B cell (primary cell): Measurements from ENCODE around the gene BRSK2. TPM values are rescaled to one million over a fixed set of nuclear protein-coding genes. Genes with fewer than 3 reads are reported as not detected.

ENCODE experiments used
- ATAC-seq: fragments of 200-7000 bp; cut with Tn5 transposase; one replicate; pipeline ENCODE4 v1.10.0; 2021; ENCODE audit warnings: low read depth, mild to moderate bottlenecking, moderate number of reproducible peaks, moderate library complexity
- CTCF ChIA-PET: fragments of 350-600 bp; sonication (Branson Sonifier 250); formaldehyde crosslinking; loops from one replicate; lab custom pipeline; 2021; ENCODE audit warnings: antibody characterized with exemption, inconsistent platforms; lab: Charles Lee
- POLR2A ChIA-PET: fragments of 350-600 bp; sonication (Branson Sonifier 250); formaldehyde crosslinking; loops from one replicate; lab custom pipeline; 2021; ENCODE audit warnings: antibody characterized with exemption; lab: Charles Lee
- DNase-seq: peaks from one replicate; pipeline ENCODE4 v3.0.0; 2013
- H2AFZ ChIP-seq: 2 replicates; pipeline ENCODE4 v1.6.1; 2012; ENCODE audit warnings: mild to moderate bottlenecking, low read depth, low read length; ENCODE audit not compliant: insufficient read depth, poor library complexity, severe bottlenecking
- H3K27ac ChIP-seq, 2 donors: 1 replicate in 1 of 2; 2 replicates in 1 of 2; pipeline ENCODE4 v1.5.1; 2012 to 2013; ENCODE audit warnings: low read length in 2 of 2, mild to moderate bottlenecking in 2 of 2, moderate library complexity in 1 of 2
- H3K27me3 ChIP-seq, 4 experiments: fragments of 200-600 bp in 1 of 4; sonication (generic) in 1 of 4; replicated peaks in 1 of 4; 1 replicate in 2 of 4; 2 replicates in 2 of 4; pipeline versions ENCODE4 v1.6.1 to v1.7.0; 2013 to 2016; ENCODE audit warnings: low read length in 3 of 4, mild to moderate bottlenecking in 2 of 4, mixed read lengths in 1 of 4, moderate library complexity in 1 of 4; ENCODE audit not compliant: insufficient read depth in 4 of 4, control insufficient read depth in 3 of 4; ENCODE audit errors: control extremely low read depth in 1 of 4
- H3K36me3 ChIP-seq, 2 experiments: replicated peaks in 1 of 2; 1 replicate in 1 of 2; 2 replicates in 1 of 2; pipeline versions ENCODE4 v1.6.1 to v1.7.1; 2013; ENCODE audit warnings: low read length in 1 of 2; ENCODE audit not compliant: insufficient read depth in 2 of 2, control insufficient read depth in 1 of 2; ENCODE audit errors: control extremely low read depth in 1 of 2, extremely low read depth in 1 of 2
- H3K4me1 ChIP-seq, 2 donors: fragments of 200-600 bp in 1 of 2; sonication (generic) in 1 of 2; 1 replicate in 1 of 2; 2 replicates in 1 of 2; pipeline versions ENCODE4 v1.5.1 to v1.6.1; 2013 to 2017; ENCODE audit warnings: low read length in 2 of 2; ENCODE audit not compliant: control insufficient read depth in 2 of 2, insufficient read depth in 2 of 2
- H3K4me2 ChIP-seq: replicated peaks from 2 replicates; pipeline ENCODE3; 2012; ENCODE audit warnings: mild to moderate bottlenecking, low read depth, low read length; ENCODE audit not compliant: poor library complexity, severe bottlenecking
- H3K4me3 ChIP-seq, 5 experiments: fragments of 200-600 bp in 1 of 5; sonication (generic) in 1 of 5; 1 replicate in 3 of 5; 2 replicates in 2 of 5; pipeline versions ENCODE4 v1.5.1 to v1.7.0; 2011 to 2016; ENCODE audit warnings: low read length in 4 of 5, mild to moderate bottlenecking in 4 of 5, low read depth in 2 of 5, control low read depth in 1 of 5, moderate library complexity in 1 of 5; ENCODE audit not compliant: insufficient read depth in 1 of 5; ENCODE audit errors: control extremely low read depth in 1 of 5, extremely low read depth in 1 of 5
- H3K79me2 ChIP-seq: fragments of 200-600 bp; sonication (generic); one replicate; pipeline ENCODE4 v1.6.0; 2016; ENCODE audit warnings: low read length; ENCODE audit not compliant: control insufficient read depth, insufficient read depth
- H3K9ac ChIP-seq: fragments of 200-600 bp; sonication (generic); 2 replicates; pipeline ENCODE4 v1.6.1; 2017; ENCODE audit warnings: mild to moderate bottlenecking, low read length, moderate library complexity
- H3K9me3 ChIP-seq, 3 donors: one replicate each; pipeline versions ENCODE4 v1.6.1 to v1.7.1; 2013; ENCODE audit warnings: low read length in 2 of 3; ENCODE audit not compliant: control insufficient read depth in 2 of 3, insufficient read depth in 1 of 3; ENCODE audit errors: control extremely low read depth in 1 of 3
- H4K20me1 ChIP-seq: 2 replicates; pipeline ENCODE4 v1.6.0; 2012; ENCODE audit warnings: mild to moderate bottlenecking, low read length; ENCODE audit not compliant: insufficient read depth, control insufficient read depth, poor library complexity, severe bottlenecking
- H3K27ac Mint-ChIP-seq: one replicate; pipeline ENCODE4 v1.8.0; 2021; ENCODE audit warnings: mixed read lengths
- H3K27me3 Mint-ChIP-seq: one replicate; pipeline ENCODE4 v1.8.0; 2021; ENCODE audit warnings: mixed read lengths
- H3K4me1 Mint-ChIP-seq: one replicate; pipeline ENCODE4 v1.8.0; 2021; ENCODE audit warnings: mixed read lengths
- H3K4me3 Mint-ChIP-seq: one replicate; pipeline ENCODE4 v1.8.0; 2021; ENCODE audit warnings: mixed read lengths
- H3K9me3 Mint-ChIP-seq: one replicate; pipeline ENCODE4 v1.8.0; 2022; ENCODE audit warnings: mixed read lengths; ENCODE audit not compliant: insufficient read depth
- CTCF ChIP-seq: fragments of 200-600 bp; IDR thresholded peaks from one replicate; pipeline ENCODE4 v1.8.0; 2022; ENCODE audit warnings: antibody characterized with exemption, mild to moderate bottlenecking
- EZH2 ChIP-seq: IDR thresholded peaks from 2 replicates; pipeline ENCODE4 v1.6.1; 2012; ENCODE audit warnings: borderline replicate concordance, low read depth, mild to moderate bottlenecking, moderate library complexity, low read length; ENCODE audit not compliant: insufficient read depth, poor library complexity, severe bottlenecking
- WGBS: methylation state at CpG from one replicate; pipeline ENCODE4 v1.1.5; 2013; ENCODE audit warnings: missing lambda C conversion rate; ENCODE audit not compliant: insufficient coverage; 5-methylcytosine and 5-hydroxymethylcytosine counted together
- intact Hi-C: fragments of 100-400 bp; cut with micrococcal nuclease; formaldehyde crosslinking; loops from one replicate; pipeline ENCODE4 v1.10.0; 2022
- polyA plus RNA-seq: library from polyadenylated mRNA; depleted of rRNA; stranded (reverse); fragments of >200 nt; gene quantifications from 2 replicates; pipeline ENCODE4 v1.2.3, GENCODE V29; 2012
- total RNA-seq, 2 donors: library from RNA; stranded (reverse); fragments of 120-200 nt in 1 of 2; gene quantifications; 1 replicate in 1 of 2; 2 replicates in 1 of 2; pipeline versions ENCODE4 v1.2.3 to v1.2.4, GENCODE V29; 2013 to 2022

The BRSK2 gene
- total and polyA plus RNA-seq, 2 donors (not counting 1 experiment from before 2014, with no cell fraction given), result 0.51 to 0.79 TPM

DNA sequence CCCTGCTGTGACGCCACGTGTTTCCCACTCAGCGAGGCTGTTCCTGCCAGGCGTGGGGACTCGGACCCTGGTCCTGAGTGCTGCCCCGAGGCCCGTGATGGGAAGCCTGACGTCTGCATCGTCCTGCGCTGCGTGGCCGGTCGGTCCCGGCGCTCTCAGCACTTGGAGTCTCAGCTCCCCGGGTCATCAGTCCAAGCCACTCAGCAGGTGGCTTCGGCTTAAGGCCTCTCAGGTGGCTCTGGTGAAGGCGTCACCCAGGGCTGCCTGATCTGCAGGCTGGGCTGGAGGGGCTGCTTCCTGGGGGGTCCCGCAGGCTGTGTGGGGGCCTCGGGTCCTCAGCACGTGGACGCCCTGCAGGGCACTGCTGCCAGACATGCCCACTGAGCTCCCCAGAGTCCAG lies 35.3 kb downstream of the BRSK2 start:
- Mint-ChIP-seq H3K9me3 (no peaks in the 10 kb centered on the region), H3K4me1 (no peaks in the 10 kb centered on the region), H3K4me3 (no peak overlapping the region), H3K27me3 (no peaks in the 10 kb centered on the region), H3K27ac (no peak overlapping the region)
- ChIA-PET CTCF (no interaction called here), POLR2A (no interaction called here)
- no peak overlapping the region for H3K9ac ChIP-seq
- intact Hi-C loops, result no loop called here
- H4K20me1 ChIP-seq, result no peaks in the 10 kb centered on the region
- peaks cover 0 to 36% (median 2%) of the 10 kb centered on the region in 3 donors for H3K9me3 ChIP-seq
- no peak overlapping the region for H3K27ac ChIP-seq
- H3K36me3 ChIP-seq, result no peaks in the 10 kb centered on the region
- 82% methylated on average over 22 of the region's 22 CpGs for WGBS
- no peak for ATAC-seq
- H2AFZ ChIP-seq, result no peak overlapping the region
- H3K27me3 ChIP-seq, result no peaks in the 10 kb centered on the region
- H3K4me1 ChIP-seq, result no peaks in the 10 kb centered on the region
- no peak overlapping the region for H3K4me3 ChIP-seq
- no peak for TF ChIP-seq EZH2
- no peak for TF ChIP-seq CTCF
- no peak overlapping the region for H3K4me2 ChIP-seq
- DNase-seq, result no peak
- no peaks in the 10 kb centered on the region for H3K79me2 ChIP-seq

DNA sequence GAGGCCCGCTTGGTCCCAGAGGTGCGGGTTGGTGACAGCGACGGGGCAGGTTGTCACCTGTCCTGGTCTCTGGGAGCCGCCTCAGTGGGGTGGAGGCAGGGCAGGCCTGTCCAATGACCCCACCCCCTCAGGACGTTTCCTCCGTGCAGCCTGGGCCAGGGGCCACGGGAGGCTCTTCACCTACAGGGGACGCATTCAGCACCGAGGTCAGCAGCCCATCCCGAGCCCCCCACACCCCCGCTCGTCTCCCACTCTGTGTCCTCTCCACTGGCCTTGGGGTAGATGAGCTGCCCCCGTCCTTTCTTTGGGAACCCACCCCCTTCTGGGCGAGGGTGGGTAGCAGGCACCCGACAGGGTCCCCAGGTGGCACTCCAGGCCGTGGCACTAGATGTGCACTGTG lies 35.7 kb downstream of the BRSK2 start:
- POLR2A ChIA-PET, result no interaction called here
- Mint-ChIP-seq H3K9me3 (no peaks in the 10 kb centered on the region), H3K27ac (no peak overlapping the region), H3K4me3 (no peak overlapping the region), H3K4me1 (no peaks in the 10 kb centered on the region), H3K27me3 (no peaks in the 10 kb centered on the region)
- H2AFZ ChIP-seq, result no peak overlapping the region
- H3K4me3 ChIP-seq, result no peak overlapping the region
- H3K9ac ChIP-seq, result no peak overlapping the region
- no peaks in the 10 kb centered on the region for H3K27me3 ChIP-seq
- H4K20me1 ChIP-seq, result no peaks in the 10 kb centered on the region
- no peaks in the 10 kb centered on the region for H3K4me1 ChIP-seq
- H3K27ac ChIP-seq, result no peak overlapping the region
- H3K79me2 ChIP-seq, result no peaks in the 10 kb centered on the region
- H3K4me2 ChIP-seq, result no peak overlapping the region
- H3K9me3 ChIP-seq, result peaks cover 0 to 32% (median 0%) of the 10 kb centered on the region in 3 donors
- CTCF ChIA-PET, result no interaction called here
- DNase-seq (no peak), ATAC-seq (no peak)
- WGBS, result 60% methylated on average over 16 of the region's 17 CpGs
- H3K36me3 ChIP-seq, result no peaks in the 10 kb centered on the region
- TF ChIP-seq CTCF (no peak), EZH2 (no peak)
- intact Hi-C loops, result no loop called here
